HAP-1 (cell line): ENCODE data around the gene RABGAP1.
A peak's percentile ranks its signal among the peaks of the same experiment; 100 is the strongest.

Experiments
- DNase-seq, 2 experiments: peaks; one replicate each; pipeline ENCODE4 v3.0.0-alpha.2; 2016 to 2020; ENCODE audit warnings: low spot score in 2 of 2
- H3K27me3 ChIP-seq: fragments of 250-450 bp; sonication (Bioruptor Pico); 2 replicates; pipeline ENCODE4 v1.5.1; 2020; ENCODE audit warnings: low read depth, mild to moderate bottlenecking, moderate library complexity
- H3K36me3 ChIP-seq: fragments of 250-450 bp; sonication (Bioruptor Pico); replicated peaks from 2 replicates; pipeline ENCODE4 v1.5.1; 2020; ENCODE audit warnings: mild to moderate bottlenecking
- H3K4me1 ChIP-seq: fragments of 250-450 bp; sonication (Bioruptor Pico); 2 replicates; pipeline ENCODE4 v1.5.1; 2020; ENCODE audit warnings: mild to moderate bottlenecking
- H3K4me3 ChIP-seq: fragments of 250-450 bp; sonication (Bioruptor Pico); 2 replicates; pipeline ENCODE4 v1.5.1; 2020; ENCODE audit warnings: mild to moderate bottlenecking, moderate library complexity
- H3K9me3 ChIP-seq: fragments of 250-450 bp; sonication (Bioruptor Pico); 2 replicates; pipeline ENCODE4 v1.5.1; 2020; ENCODE audit warnings: mild to moderate bottlenecking, moderate library complexity
- in situ Hi-C: fragments of 300-500 bp; cut with MboI; formaldehyde crosslinking; loops from 3 replicates; pipeline ENCODE4 v1.14.3; 2020; ENCODE audit warnings: low sequenced_read_pairs, inconsistent platforms, mixed read lengths

Gene RABGAP1

DNA sequence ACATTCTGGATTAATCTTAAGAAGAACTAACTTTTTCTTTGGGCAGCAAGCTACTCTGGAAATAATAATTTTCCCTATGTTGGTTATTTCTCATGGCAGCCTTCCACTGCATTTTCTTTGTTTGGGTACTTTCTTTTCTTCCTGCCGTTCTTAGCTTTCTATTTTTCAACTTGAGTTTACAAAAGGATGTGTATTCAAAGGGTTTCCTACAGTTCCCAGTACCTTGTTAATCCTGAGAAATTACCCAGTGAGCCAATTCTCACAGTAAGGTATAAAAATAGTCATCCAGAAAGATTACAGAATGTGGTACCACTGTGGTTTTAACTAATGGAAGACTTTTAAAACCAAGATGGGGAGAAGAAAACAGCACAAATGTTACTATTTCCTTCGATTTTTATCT, 112.9 kb downstream of the RABGAP1 start:
- Histone ChIP-seq H3K36me3 (peaks cover 8% of the 10 kb centered on the region), H3K4me1 (peaks cover 15% of the 10 kb centered on the region; the same call in 1 of the 2 replicates), H3K27me3 (no peaks in the 10 kb centered on the region), H3K4me3 (no peak overlapping the region), H3K9me3 (no peaks in the 10 kb centered on the region)
- in situ Hi-C loops: no loop called here
- DNase-seq: peak in 1 of 2 experiments; percentile 13

DNA sequence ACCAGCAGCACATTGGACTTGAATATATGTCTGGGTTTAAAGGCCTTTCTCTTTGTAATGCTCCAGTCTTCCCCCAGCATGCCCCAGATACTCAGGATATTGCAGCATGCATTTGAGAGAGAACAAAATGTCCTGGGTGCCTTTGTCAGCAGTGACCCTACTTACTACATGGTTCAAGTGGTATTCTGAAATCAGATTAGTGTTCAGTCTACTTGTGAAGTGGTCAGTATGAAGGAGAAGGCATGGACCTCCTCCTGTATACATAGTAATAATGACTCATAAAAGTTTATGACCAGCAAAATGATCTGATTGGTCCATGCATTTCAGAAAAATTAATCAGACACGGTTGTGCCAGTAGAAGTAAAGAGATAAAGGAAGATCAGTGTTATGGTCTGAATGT, 118.0 kb downstream of the RABGAP1 start:
- Histone ChIP-seq H3K9me3 (no peaks in the 10 kb centered on the region), H3K4me1 (peaks cover 5% of the 10 kb centered on the region; the same call in 1 of the 2 replicates), H3K27me3 (no peaks in the 10 kb centered on the region), H3K36me3 (peaks cover 8% of the 10 kb centered on the region), H3K4me3 (no peak overlapping the region)
- in situ Hi-C loops: no loop called here
- no peak for DNase-seq

DNA sequence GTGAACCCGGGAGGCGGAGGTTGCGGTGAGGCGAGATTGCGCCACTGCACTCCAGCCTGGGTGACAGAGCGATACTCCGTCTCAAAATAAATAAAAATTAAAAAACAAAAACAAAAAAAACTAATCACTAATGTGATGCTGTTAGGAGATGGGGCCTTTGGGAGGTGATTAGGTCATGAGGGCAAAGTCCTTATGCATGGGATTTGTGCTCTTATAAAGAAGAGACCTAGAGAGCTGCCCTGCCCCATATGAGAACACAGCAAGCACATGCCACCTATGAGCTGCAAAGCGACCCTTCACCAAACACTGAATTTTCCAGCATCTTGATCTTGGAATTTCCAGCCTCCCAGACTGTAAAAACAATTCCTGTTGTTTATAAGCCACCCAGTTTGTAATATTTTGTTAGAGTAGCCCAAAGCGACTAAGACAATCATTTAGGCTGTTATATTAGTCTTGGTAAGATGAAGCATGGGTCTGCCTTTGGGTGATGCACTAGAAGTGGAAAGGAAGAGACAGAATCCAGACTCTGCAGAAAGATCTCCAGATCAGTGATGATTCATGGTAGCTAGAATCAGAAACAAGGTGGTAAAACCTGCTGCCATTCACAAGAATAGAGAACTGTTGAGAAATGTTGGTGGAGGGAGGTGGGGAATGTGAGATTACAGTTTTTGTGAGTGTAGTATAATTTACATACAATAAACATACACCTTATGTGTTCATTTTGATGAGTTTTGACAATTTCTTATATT, 118.8 kb downstream of the RABGAP1 start:
- DNase-seq: no peak
- no peaks in the 10 kb centered on the region for H3K27me3 ChIP-seq
- in situ Hi-C loops: no loop called here
- no peaks in the 10 kb centered on the region for H3K9me3 ChIP-seq
- H3K4me1 ChIP-seq: peaks cover 3% of the 10 kb centered on the region; the same call in 1 of the 2 replicates
- H3K36me3 ChIP-seq: peaks cover 5% of the 10 kb centered on the region
- H3K4me3 ChIP-seq: no peak overlapping the region

DNA sequence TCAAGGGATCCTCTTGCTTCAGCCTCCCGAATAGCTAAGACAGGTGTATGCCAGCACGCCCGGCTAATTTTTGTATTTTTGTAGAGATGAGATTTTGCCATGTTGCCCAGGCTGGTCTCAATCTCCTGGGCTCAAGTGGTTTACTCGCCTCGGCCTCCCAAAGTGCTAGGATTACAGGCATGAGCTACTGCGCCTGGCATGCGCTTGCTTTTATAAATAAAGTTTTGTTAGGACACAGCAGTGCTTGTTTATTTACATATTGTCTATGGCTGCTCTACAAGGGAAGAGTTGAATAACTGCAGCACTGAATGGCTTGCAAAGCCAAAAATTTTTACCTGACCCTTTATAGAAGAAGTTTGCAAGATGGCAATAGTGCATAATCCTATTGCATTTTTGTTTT, 120.4 kb downstream of the RABGAP1 start:
- in situ Hi-C loops: no loop called here
- Histone ChIP-seq H3K27me3 (no peaks in the 10 kb centered on the region), H3K4me1 (peaks cover under 1% of the 10 kb centered on the region; the same call in 1 of the 2 replicates), H3K4me3 (no peak overlapping the region), H3K36me3 (peaks cover 8% of the 10 kb centered on the region), H3K9me3 (no peaks in the 10 kb centered on the region)
- DNase-seq: no peak

DNA sequence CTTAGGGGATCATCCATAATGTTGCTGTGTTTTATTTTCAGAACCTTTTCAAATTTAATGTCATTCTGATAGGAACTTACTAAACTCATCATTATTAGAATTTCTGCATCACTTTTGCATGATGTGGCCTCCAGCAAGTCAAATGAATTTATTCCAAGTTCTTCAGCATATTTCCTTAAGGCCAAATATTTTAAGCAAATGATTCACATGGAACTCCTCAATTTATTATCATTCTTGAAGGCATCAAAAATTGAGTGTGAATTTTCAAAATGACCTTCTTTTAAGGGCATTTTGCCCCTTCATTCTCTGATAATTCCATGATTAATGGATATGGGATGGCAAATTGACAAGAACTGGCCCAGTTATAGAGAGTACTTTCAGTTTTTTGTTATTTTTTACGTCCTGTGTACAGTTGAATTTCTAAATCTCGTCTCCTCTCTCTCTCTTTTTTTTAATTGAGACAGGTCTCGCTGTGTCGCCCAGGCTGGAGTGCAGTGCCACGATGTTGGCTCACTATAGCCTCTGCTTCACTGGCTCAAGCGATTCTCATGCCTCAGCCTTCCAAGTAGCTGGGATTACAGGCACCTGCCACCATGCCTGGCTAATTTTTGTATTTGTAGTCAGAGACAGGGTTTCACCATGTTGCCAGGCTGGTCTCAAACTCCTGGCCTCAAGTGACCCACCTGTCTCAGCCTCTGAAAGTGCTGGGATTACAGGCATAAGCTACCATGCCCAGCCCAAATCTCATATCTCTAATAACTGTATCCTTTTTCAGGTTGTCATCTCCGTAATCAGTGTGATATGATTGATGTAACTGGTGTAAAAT, 121.7 kb downstream of the RABGAP1 start:
- Histone ChIP-seq H3K4me1 (no peaks in the 10 kb centered on the region), H3K27me3 (no peaks in the 10 kb centered on the region), H3K4me3 (no peak overlapping the region), H3K9me3 (no peaks in the 10 kb centered on the region), H3K36me3 (peaks cover 12% of the 10 kb centered on the region)
- no peak for DNase-seq
- in situ Hi-C loops: no loop called here

DNA sequence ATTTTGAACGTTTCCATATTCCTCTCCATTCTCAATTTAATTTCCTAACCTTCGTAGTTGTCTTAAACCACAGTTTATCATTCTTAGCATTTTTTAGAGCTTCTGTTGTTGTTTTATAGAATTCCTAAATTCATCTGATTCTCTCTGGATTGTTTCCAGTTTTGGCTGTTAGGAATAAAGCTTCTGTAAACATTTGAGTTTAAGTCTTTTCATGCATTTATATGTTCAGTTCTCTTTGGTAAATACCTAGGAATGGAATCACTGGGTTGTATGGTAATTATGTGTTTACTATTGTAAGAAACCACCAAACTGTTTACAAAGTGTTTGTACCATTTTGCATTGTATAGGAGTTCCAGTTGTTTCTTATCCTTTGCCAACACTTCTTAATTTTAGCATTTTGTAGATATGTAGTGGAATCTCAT, 122.4 kb downstream of the RABGAP1 start:
- no peak for DNase-seq
- H3K4me1 ChIP-seq: no peaks in the 10 kb centered on the region
- peaks cover 12% of the 10 kb centered on the region for H3K36me3 ChIP-seq
- H3K9me3 ChIP-seq: no peaks in the 10 kb centered on the region
- H3K27me3 ChIP-seq: no peaks in the 10 kb centered on the region
- in situ Hi-C loops: no loop called here
- H3K4me3 ChIP-seq: no peak overlapping the region

DNA sequence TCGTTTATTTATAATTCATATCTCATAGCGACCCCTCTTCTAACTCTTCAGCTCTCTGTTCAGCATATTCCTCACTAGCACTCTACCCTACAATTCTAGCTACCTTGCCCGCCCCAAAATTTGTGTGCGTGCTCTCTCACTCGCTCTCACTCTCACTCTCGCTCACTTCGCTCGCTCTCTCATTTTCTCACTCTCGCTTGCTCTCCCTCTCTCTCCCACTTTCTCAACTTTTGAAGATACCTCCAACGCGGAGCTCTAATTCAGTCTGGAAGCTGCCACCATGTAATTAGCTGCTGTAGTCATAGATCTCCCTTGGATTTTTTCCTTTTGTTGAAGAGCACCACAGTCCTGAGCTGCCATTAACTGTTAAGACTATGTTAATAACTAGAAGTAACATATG, 123.1 kb downstream of the RABGAP1 start:
- H3K27me3 ChIP-seq: no peaks in the 10 kb centered on the region
- H3K36me3 ChIP-seq: peaks cover 12% of the 10 kb centered on the region
- DNase-seq: no peak
- in situ Hi-C loops: no loop called here
- no peak overlapping the region for H3K4me3 ChIP-seq
- no peaks in the 10 kb centered on the region for H3K4me1 ChIP-seq
- no peaks in the 10 kb centered on the region for H3K9me3 ChIP-seq

DNA sequence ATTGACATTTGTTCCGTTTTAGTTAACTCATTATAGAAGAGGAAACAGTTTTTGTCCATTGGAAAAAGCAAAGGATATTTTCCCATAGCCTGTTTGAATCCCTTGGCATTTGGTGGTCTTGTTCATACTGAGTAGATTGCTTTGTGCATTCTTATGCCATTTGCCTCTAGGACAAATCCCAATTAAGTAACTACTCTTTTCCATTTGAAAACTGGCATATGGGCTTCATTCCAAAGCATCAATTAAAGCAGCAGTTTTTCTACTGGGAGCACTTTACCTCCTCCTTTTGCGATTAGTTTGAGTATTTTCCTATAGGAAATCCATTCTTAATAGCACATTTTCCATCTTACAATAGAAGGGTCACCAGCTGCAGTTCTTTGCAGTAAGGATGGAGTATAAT, 123.9 kb downstream of the RABGAP1 start:
- H3K4me1 ChIP-seq: no peaks in the 10 kb centered on the region
- peaks cover 12% of the 10 kb centered on the region for H3K36me3 ChIP-seq
- H3K4me3 ChIP-seq: no peak overlapping the region
- in situ Hi-C loops: no loop called here
- DNase-seq: no peak
- no peaks in the 10 kb centered on the region for H3K9me3 ChIP-seq
- H3K27me3 ChIP-seq: no peaks in the 10 kb centered on the region

DNA sequence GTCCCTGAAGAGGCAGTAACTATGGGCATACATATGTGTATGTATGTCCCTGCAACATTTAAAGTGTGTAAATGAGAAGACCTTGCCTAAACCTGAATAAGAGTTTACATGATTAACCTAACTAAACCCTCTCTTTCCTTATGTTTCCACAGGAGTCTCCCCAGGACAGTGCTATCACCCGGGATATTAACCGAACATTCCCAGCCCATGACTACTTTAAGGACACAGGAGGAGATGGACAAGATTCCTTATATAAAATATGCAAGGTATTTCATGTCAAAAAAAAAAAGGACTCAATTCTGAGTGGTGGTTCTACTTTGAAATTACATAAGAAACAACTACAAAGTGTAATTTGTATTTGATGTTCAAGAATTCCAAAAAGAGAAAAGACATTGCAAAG, 124.4 kb downstream of the RABGAP1 start:
- H3K4me1 ChIP-seq: no peaks in the 10 kb centered on the region
- H3K36me3 ChIP-seq: peaks cover 16% of the 10 kb centered on the region
- in situ Hi-C loops: no loop called here
- no peaks in the 10 kb centered on the region for H3K9me3 ChIP-seq
- DNase-seq: no peak
- no peaks in the 10 kb centered on the region for H3K27me3 ChIP-seq
- no peak overlapping the region for H3K4me3 ChIP-seq

DNA sequence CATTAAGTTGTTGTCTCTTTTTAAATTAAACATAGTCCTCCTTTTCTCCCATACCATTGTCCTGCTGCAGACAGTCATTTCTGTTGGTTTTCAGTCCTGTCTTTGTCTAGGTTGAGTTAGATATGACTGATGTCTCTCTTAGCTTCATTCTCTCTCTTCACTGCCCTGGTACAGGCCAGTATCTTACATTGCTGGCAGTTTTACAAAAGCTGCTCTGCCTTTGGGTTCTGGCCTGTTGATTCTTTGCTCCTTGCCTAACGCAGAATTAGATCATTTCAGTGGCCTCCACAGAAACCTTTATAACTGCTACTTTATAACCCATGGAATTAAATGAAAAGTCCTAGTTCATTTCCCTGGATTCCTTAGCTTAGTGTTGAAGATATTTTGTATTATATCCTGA, 126.3 kb downstream of the RABGAP1 start:
- Histone ChIP-seq H3K9me3 (no peaks in the 10 kb centered on the region), H3K36me3 (peaks cover 22% of the 10 kb centered on the region)
- in situ Hi-C loops: no loop called here

DNA sequence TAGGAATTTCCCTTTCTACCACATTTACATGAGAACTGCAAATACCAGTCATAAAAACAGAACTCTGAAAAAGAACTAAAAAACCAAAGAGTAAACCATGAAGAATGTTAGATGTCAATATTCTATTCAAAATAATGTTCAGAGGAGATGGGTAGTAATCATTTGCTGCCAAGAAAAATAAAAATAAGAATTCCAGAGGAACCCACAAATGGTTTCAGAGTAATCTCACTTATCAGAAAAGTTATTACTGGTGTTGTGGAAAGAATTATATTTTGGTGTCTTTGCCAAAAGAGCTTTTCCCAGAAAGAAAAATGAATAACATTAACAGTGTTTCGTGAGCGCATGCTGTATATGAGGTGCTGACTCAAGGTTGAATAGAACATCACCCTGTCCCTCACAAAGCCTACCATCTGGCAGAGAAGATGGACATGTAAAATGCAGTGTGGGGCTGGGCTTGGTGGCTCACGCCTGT, 128.2 kb downstream of the RABGAP1 start:
- no peak overlapping the region for H3K4me3 ChIP-seq
- H3K36me3 ChIP-seq: peaks cover 22% of the 10 kb centered on the region
- in situ Hi-C loops: no loop called here
- DNase-seq: no peak
- no peaks in the 10 kb centered on the region for H3K9me3 ChIP-seq
- no peaks in the 10 kb centered on the region for H3K4me1 ChIP-seq
- no peaks in the 10 kb centered on the region for H3K27me3 ChIP-seq

More for the DNA sequence above, 126.3 kb downstream of the RABGAP1 start:
- no peaks in the 10 kb centered on the region for H3K27me3 ChIP-seq
- no peaks in the 10 kb centered on the region for H3K4me1 ChIP-seq
- DNase-seq: no peak
- no peak overlapping the region for H3K4me3 ChIP-seq

DNA sequence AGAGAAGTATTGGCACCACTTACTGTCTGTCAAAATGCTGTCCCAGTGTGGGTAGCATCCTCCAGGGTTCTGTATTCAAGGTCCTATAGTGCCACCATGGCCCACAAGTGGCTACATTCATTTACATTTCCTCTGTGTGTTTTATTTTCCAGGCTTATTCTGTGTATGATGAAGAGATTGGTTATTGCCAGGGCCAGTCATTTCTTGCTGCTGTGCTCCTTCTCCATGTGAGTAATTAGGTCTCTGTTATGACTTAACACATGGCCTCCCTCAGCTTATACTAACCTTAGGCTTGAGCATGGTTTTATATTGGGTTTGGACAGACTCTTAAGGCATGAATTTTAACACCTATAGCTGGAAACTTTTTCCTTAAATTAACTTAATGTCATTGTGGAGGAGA, 129.4 kb downstream of the RABGAP1 start:
- no peaks in the 10 kb centered on the region for H3K27me3 ChIP-seq
- in situ Hi-C loops: no loop called here
- no peak for DNase-seq
- no peaks in the 10 kb centered on the region for H3K9me3 ChIP-seq
- H3K4me3 ChIP-seq: no peak overlapping the region
- H3K4me1 ChIP-seq: no peaks in the 10 kb centered on the region
- peaks cover 25% of the 10 kb centered on the region for H3K36me3 ChIP-seq

DNA sequence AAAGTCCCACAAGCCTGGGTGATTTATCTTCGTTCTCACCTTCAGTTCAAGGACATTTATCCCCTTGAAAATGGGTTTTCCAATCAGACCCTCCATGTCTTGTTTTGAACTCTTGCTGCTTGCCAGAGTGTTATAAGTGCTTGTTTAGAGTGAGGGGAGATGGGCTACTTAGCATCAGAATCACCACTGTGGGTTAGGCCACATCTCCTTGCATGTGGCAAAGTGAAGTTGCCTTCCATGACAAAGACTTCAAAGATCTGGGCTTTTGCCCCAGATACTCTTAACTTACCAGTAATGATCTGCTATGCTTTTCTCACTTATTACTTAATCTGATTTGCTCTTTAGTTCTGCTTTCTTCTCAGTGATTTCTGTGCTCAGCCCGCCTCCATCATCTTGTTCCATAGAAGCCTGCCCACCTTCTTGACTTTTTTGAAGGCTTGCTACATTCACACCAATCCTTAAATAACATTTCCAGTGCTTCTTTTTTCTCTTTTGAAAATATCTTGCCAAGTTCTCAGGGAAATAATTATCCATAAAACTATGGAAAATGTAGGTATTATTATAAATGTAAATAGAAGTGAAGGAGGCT, 131.7 kb downstream of the RABGAP1 start:
- H3K4me1 ChIP-seq: no peaks in the 10 kb centered on the region
- in situ Hi-C loops: no loop called here
- H3K9me3 ChIP-seq: no peaks in the 10 kb centered on the region
- no peaks in the 10 kb centered on the region for H3K27me3 ChIP-seq
- H3K36me3 ChIP-seq: peaks cover 13% of the 10 kb centered on the region
- DNase-seq: no peak
- no peak overlapping the region for H3K4me3 ChIP-seq

DNA sequence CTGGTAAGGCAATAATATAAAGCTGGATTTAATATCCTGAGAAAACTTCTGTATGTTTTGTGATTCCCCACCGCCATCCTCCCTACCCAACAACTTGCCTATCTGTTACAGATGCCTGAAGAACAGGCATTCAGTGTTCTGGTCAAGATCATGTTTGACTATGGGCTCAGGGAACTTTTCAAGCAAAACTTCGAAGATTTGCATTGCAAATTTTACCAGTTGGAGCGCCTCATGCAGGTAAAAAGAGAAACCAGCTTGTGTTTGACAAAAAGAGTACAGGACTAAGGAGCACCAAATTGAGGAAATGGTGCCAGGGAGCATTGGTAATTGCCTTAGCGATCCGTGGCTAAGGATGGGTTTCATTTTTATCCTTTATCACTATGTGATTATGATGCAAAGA, 132.6 kb downstream of the RABGAP1 start:
- H3K9me3 ChIP-seq: no peaks in the 10 kb centered on the region
- in situ Hi-C loops: no loop called here
- no peaks in the 10 kb centered on the region for H3K4me1 ChIP-seq
- H3K36me3 ChIP-seq: peaks cover 13% of the 10 kb centered on the region
- DNase-seq: no peak
- no peak overlapping the region for H3K4me3 ChIP-seq
- H3K27me3 ChIP-seq: no peaks in the 10 kb centered on the region
